AG04449 (cell line): ENCODE results near the gene CSRNP3.

Source experiments
- CTCF ChIA-PET: fragments of 350-600 bp; formaldehyde crosslinking; extraction: SDS; loops from one replicate; lab custom pipeline; 2021; ENCODE audit warnings: antibody characterized with exemption; lab: Yijun Ruan, JAX
- POLR2A ChIA-PET: fragments of 400-600, 350-600 bp; formaldehyde crosslinking; extraction: SDS; loops from one replicate; lab custom pipeline; 2020; ENCODE audit warnings: antibody characterized with exemption, inconsistent platforms; lab: Yijun Ruan, JAX
- DNase-seq: peaks from one replicate; pipeline ENCODE4 v3.0.0-alpha.2; 2010; ENCODE audit warnings: low read depth, low spot score
- H3K4me3 ChIP-seq: 2 replicates; pipeline ENCODE4 v1.5.1; 2011; ENCODE audit warnings: low read depth, mild to moderate bottlenecking, control low read depth, low read length
- CTCF ChIP-seq: IDR thresholded peaks from one replicate; pipeline ENCODE4 v1.5.1; 2011; ENCODE audit warnings: mild to moderate bottlenecking, moderate library complexity, low read length, control low read depth, inconsistent platforms; ENCODE audit not compliant: insufficient read depth; ENCODE audit errors: missing control alignments

The CSRNP3 gene

GRCh38 chr2:165567273-165567672 is 97.8 kb downstream of the CSRNP3 start:
- DNase-seq: no peak
- H3K4me3 ChIP-seq: no peak overlapping the region
- ChIA-PET POLR2A (no interaction called here), CTCF (no interaction called here)
- TF ChIP-seq CTCF: no peak

- no peak overlapping the region for H3K4me3 ChIP-seq
- no peak for TF ChIP-seq CTCF
- DNase-seq: no peak
- POLR2A ChIA-PET: no interaction called here
- CTCF ChIA-PET: no interaction called here
Measured at GRCh38 chr2:165568361-165568760, 98.9 kb downstream of the CSRNP3 start.

GRCh38 chr2:165571477-165571876 is 102.0 kb downstream of the CSRNP3 start:
- H3K4me3 ChIP-seq: no peak overlapping the region
- ChIA-PET CTCF (no interaction called here), POLR2A (no interaction called here)
- DNase-seq: no peak
- TF ChIP-seq CTCF: no peak

- ChIA-PET POLR2A (no interaction called here), CTCF (no interaction called here)
- DNase-seq: no peak
- no peak for TF ChIP-seq CTCF
- no peak overlapping the region for H3K4me3 ChIP-seq
Measured at GRCh38 chr2:165572151-165572550, 102.7 kb downstream of the CSRNP3 start.

- DNase-seq: no peak
- ChIA-PET CTCF (no interaction called here), POLR2A (no interaction called here)
- no peak overlapping the region for H3K4me3 ChIP-seq
- no peak for TF ChIP-seq CTCF
Measured at GRCh38 chr2:165573534-165574461, 104.3 kb downstream of the CSRNP3 start.

GRCh38 chr2:165575044-165575615 is 105.6 kb downstream of the CSRNP3 start:
- H3K4me3 ChIP-seq: no peak overlapping the region
- TF ChIP-seq CTCF: no peak
- CTCF ChIA-PET: no interaction called here

More at GRCh38 chr2:165575044-165575615, 105.6 kb downstream of the CSRNP3 start:
- POLR2A ChIA-PET: no interaction called here
- DNase-seq: no peak
